BE2C (cell line): ENCODE results near the gene STAB1.
A peak's percentile ranks its signal among the peaks of the same experiment; 100 is the strongest.

Experiments
- DNase-seq: peaks from one replicate; pipeline ENCODE4 v3.0.0-alpha.2; 2020
- H3K27me3 ChIP-seq: fragments of 250-450 bp; sonication (Bioruptor Pico); 2 replicates; pipeline ENCODE4 v1.5.1; 2020; ENCODE audit warnings: mild to moderate bottlenecking
- H3K36me3 ChIP-seq: fragments of 250-450 bp; sonication (Bioruptor Pico); 2 replicates; pipeline ENCODE4 v1.5.1; 2020; ENCODE audit warnings: mild to moderate bottlenecking
- H3K4me1 ChIP-seq: fragments of 250-450 bp; sonication (Bioruptor Pico); 2 replicates; pipeline ENCODE4 v1.5.1; 2020
- H3K4me3 ChIP-seq: 2 replicates; pipeline ENCODE4 v1.5.1; 2011; ENCODE audit warnings: low read depth, low read length
- H3K9me3 ChIP-seq: fragments of 250-450 bp; sonication (Bioruptor Pico); 2 replicates; pipeline ENCODE4 v1.5.1; 2020
- TF ChIP-seq, protein P1 (sequence below): IDR thresholded peaks from 2 replicates; pipeline ENCODE4 v1.5.1; 2012; ENCODE audit warnings: mild to moderate bottlenecking, low read depth, low read length

Gene STAB1

DNA sequence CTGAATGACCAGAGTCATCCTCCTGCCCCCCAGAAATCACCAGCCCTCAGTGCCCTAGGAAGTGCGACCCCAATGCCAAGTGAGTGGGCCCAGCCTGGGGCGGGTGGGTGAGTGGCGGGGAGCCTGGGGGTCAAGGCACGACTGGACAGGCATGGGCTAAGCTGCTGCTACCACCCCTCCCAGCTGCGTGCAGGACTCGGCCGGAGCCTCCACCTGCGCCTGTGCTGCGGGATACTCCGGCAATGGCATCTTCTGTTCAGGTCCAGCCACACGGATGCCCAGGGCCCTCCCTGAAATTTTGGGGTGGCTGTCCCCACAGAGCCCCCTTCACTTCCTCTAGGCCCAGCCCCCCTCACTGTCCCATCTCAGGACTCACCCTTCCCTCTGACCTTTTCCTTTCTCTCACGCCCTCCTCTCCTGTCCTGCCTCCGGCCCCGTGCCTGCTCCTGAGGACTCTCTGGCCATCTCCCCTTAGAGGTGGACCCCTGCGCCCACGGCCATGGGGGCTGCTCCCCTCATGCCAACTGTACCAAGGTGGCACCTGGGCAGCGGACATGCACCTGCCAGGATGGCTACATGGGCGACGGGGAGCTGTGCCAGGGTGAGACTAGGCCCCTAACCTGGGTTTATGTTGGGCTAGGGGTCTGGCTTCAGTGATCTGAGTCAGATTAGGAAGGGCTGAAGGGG lies 21.5 kb downstream of the STAB1 start:
- TF ChIP-seq, protein P1, sequence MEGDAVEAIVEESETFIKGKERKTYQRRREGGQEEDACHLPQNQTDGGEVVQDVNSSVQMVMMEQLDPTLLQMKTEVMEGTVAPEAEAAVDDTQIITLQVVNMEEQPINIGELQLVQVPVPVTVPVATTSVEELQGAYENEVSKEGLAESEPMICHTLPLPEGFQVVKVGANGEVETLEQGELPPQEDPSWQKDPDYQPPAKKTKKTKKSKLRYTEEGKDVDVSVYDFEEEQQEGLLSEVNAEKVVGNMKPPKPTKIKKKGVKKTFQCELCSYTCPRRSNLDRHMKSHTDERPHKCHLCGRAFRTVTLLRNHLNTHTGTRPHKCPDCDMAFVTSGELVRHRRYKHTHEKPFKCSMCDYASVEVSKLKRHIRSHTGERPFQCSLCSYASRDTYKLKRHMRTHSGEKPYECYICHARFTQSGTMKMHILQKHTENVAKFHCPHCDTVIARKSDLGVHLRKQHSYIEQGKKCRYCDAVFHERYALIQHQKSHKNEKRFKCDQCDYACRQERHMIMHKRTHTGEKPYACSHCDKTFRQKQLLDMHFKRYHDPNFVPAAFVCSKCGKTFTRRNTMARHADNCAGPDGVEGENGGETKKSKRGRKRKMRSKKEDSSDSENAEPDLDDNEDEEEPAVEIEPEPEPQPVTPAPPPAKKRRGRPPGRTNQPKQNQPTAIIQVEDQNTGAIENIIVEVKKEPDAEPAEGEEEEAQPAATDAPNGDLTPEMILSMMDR = no peak
- no peaks in the 10 kb centered on the region for H3K9me3 ChIP-seq
- DNase-seq = no peak
- no peak overlapping the region for H3K4me3 ChIP-seq
- H3K4me1 ChIP-seq = peaks cover 4% of the 10 kb centered on the region; the same call in 1 of the 2 replicates
- no peaks in the 10 kb centered on the region for H3K27me3 ChIP-seq
- H3K36me3 ChIP-seq = no peaks in the 10 kb centered on the region

DNA sequence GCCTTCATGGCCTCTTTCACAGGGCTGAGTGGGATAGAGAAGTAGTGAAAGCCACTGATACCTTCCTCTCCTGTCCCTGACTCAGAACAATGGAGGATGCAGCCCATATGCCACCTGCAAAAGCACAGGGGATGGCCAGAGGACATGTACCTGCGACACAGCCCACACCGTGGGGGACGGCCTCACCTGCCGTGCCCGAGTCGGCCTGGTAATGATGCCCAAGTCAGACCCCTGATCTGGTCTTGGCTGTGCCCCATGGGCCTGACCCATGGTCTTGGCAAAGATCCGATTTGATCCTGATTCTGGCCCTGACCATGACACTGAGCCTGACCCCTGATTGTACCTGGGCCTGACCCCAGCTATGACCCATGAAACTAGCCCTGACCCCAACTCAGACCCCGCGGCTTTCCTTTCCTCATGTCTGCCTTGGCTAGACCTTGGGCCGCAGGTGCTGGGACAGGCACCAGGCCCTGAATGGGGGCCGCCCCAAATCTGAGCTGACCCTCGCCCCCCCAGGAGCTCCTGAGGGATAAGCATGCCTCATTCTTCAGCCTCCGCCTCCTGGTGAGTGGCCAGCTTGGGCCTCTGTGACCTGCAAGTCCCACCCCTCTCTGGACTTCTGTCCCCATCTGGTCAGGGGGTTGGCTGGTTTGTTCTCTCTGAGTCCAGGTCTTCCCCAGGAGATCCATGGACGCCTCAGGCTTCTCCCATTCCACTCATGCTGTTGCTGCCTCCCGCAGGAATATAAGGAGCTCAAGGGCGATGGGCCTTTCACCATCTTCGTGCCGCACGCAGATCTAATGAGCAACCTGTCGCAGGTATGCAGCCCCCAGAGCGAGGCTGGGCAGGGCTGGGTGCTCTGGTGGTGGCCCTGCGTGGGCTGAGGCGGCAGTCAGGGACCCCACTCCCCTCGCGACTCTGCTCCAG lies 22.9 kb downstream of the STAB1 start:
- TF ChIP-seq, protein P1 = no peak
- H3K27me3 ChIP-seq = no peaks in the 10 kb centered on the region
- H3K36me3 ChIP-seq = no peaks in the 10 kb centered on the region
- H3K9me3 ChIP-seq = no peaks in the 10 kb centered on the region
- no peak for DNase-seq
- H3K4me1 ChIP-seq = peaks cover 4% of the 10 kb centered on the region; the same call in 1 of the 2 replicates
- peak overlapping the region; percentile 35 for H3K4me3 ChIP-seq

DNA sequence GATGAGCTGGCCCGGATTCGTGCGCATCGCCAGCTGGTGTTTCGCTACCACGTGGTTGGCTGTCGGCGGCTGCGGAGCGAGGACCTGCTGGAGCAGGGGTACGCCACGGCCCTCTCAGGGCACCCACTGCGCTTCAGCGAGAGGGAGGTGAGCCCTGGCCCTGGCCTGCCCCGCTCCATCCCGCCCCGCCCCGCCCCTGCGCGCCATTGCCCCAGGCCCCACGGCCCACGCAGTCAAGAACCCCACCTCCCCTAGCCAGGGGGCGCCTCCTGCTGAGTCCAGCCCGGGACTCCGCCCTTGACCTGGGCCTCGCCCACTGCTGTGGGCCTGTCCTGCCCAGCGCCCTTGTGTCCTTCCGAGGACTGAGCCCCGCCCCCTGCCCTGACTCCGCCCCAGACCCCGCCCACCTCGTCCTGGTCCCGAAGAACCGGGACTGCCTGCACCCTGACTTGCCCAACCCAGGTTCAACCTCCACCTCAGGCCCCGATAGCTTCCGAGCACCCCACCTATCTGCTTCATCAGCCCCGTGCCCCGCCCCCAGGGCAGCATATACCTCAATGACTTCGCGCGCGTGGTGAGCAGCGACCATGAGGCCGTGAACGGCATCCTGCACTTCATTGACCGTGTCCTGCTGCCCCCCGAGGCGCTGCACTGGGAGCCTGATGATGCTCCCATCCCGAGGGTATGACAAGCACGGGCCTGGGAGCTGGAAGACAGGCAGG lies 23.7 kb downstream of the STAB1 start:
- H3K4me3 ChIP-seq = peak overlapping the region; percentile 35
- TF ChIP-seq, protein P1 = no peak
- H3K9me3 ChIP-seq = no peaks in the 10 kb centered on the region
- peaks cover 3% of the 10 kb centered on the region for H3K36me3 ChIP-seq
- peaks cover 4% of the 10 kb centered on the region; the same call in 1 of the 2 replicates for H3K4me1 ChIP-seq
- H3K27me3 ChIP-seq = no peaks in the 10 kb centered on the region
- DNase-seq = peak; percentile 41

DNA sequence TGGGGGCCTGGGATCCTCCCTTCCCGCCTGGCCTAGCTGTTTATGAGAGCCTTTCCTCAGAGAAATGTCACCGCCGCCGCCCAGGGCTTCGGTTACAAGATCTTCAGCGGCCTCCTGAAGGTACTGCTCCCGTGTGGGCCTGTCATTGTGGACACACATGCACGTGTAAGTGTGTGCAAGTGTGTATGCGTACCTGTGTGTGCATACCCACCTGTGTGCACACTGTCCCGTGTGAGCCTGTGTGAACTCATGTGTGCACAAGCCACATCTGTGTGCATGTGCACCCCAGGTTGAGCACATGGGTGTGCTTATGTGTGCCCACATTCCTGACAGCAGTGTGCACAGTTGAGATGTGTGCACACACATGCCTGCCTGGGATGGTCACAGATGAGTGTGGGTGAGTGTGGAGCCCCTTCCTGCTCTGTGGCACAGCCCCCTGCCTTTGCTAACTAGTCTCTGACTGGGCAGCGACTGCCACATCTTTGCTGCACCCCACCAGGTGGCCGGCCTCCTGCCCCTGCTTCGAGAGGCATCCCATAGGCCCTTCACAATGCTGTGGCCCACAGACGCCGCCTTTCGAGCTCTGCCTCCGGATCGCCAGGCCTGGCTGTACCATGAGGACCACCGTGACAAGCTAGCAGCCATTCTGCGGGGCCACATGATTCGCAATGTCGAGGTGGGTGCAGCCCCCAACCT lies 24.5 kb downstream of the STAB1 start:
- no peak for DNase-seq
- H3K36me3 ChIP-seq = peaks cover 10% of the 10 kb centered on the region
- no peak overlapping the region for H3K4me3 ChIP-seq
- H3K4me1 ChIP-seq = peaks cover 9% of the 10 kb centered on the region
- no peaks in the 10 kb centered on the region for H3K27me3 ChIP-seq
- H3K9me3 ChIP-seq = no peaks in the 10 kb centered on the region
- TF ChIP-seq, protein P1 = no peak

DNA sequence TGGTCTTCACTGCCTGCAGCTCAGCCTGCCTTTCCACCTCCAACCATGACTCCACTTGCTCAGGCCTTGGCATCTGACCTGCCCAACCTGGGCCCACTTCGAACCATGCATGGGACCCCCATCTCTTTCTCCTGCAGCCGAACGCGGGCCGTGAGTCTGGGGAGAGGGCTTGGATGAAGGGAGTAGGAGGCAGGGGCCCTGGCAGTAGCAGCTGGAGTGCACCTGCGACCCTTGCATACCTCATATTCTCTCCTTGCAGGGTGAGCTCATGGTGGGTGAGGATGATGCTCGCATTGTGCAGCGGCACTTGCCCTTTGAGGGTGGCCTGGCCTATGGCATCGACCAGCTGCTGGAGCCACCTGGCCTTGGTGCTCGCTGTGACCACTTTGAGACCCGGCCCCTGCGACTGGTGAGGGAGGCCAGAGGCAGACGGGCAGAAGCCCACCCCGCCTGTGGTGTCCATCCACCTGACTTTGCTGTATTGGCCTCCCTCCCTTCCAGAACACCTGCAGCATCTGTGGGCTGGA lies 25.1 kb downstream of the STAB1 start:
- Histone ChIP-seq H3K4me1 (peaks cover 12% of the 10 kb centered on the region), H3K9me3 (no peaks in the 10 kb centered on the region), H3K36me3 (peaks cover 12% of the 10 kb centered on the region), H3K27me3 (no peaks in the 10 kb centered on the region), H3K4me3 (no peak overlapping the region)
- TF ChIP-seq, protein P1 = no peak
- DNase-seq = no peak
